GM10847 (cell line): ENCODE results near the gene PRR22.

Experiments
- POLR2A ChIP-seq: IDR thresholded peaks from 2 replicates; pipeline ENCODE4 v1.6.1; 2011; ENCODE audit not compliant: insufficient read length; ENCODE audit errors: extremely low read depth

PRR22 gene

GRCh38 chr19:5787409-5788182, 3.0 kb upstream of the PRR22 start:
- no peak for TF ChIP-seq POLR2A

DNA sequence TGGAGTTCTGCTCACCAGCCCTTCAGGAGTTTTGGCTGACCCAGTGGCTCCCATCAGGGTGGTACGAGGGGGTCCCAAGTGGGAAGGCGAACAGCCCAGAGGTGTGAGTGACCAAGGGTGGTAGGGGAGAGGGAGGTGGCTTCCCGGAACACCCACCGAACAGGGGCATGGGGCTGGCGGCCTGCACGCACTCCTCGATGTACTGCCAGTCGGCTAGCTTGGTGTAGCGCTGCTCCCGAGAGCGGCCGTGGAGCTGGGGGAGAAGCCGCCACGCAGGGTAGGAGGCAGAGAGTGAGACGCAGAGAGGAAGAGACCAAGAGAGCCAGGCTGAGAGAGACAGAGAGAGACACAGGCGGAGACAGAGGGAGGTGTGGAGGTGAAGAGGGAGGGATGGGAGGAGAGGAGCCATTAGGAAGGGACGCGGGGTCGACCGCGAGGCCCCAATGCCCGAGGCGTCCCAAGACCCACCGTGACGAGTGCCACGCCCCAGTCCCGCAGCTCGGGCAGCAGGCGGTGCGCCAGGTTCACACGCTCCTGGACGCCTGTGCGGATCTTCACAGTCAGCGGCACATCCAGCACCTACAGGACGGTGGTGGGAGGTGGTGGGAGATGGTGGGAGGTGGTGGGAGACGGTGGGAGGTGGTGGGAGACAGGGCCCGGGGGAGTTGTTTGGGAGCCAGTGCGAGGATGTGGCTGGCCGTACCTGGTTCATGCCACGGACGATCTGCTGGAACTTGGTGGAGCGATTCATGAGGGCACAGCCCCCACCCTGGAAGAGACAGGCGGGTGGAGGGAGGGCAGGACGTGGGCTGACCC, 2.3 kb upstream of the PRR22 start:
- no peak for TF ChIP-seq POLR2A

DNA sequence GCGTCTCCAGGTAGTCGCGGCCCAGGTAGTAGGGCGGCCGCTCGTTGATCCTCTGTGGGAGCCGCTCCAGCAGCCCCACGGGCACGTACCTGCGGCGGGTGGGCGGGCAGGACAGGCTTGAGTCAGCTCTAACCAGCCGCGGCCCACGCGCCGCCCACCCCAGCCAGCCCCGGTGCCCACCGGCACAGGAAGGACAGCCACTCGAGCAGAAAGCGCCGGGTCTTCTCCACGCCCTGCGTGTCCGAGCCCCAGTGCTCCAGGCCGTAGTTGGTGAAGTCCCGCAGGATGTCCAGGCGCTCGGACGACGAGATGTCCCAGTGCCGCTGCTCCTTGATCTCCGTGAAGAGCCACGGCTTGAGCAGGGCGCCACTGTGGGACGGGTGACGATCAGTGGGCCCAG, 877 bp upstream of the PRR22 start:
- no peak for TF ChIP-seq POLR2A

DNA sequence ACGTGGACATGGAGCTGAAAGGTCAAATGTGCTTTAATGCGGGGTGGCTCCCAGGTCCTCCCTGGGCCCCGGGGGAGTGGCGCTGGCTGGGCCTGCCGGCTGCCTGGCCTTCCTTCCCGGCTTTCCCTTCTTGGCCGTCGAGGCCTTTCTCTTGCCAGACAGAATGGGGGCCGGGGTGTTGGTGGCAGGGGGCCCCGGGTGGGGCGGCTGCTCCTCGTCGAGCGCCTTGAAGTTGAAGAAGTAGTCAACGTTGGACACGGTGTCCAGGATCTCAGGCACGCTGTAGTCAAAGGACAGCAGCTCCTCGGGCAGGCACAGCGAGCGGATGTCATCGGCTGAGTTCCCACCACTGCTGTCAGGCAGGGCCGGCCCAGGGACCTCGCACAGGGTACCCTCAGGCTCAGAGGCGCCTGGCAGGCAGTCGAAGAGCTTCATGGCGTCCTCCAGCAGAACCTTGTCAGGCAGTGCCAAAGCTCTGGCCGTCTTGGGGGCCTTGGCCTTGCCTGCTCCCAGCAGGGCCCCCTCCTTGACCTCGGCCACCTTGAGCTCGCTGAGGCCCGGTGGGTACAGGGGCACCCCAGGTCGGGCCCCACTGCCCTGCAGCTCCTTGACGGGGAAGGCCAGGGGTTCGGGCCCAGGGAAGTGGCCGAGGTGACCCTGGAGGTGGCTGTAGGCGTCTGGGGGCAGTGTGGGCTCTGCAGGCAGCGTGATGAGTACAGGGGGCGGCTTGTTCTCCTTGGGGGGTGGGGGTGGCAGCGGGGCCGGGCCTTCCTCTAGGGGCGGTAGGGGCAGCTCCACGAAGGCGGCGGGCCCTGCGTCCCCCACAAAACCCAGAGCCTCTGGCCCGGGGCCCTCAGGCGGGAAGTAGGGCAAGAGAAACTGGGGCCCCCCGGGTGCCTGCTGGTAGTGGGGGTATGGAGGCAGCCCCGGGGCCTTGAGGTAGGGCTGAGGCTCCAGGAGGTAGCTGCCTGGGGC, 1.3 kb downstream of the PRR22 start:
- no peak for TF ChIP-seq POLR2A

DNA sequence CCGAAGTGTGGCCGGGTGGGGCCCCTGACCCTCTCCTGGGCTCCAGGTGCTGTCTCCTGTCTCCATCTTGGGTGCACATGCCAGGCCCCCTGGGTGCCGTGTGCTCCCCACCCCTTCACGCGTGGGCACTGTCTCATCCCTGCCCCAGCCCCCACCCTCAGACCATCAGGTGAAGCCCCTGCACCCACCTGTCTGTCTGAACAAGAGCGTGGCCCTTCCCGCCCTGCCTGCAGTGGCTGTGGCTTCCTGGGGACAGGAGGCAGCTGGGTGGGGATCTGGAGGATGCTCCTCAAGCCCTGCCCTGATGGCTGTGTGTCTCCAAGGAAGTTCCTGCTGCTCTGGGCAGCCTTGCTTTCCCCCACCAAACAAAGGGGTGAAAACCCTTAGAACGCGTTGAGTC, 2.2 kb downstream of the PRR22 start:
- no peak for TF ChIP-seq POLR2A

DNA sequence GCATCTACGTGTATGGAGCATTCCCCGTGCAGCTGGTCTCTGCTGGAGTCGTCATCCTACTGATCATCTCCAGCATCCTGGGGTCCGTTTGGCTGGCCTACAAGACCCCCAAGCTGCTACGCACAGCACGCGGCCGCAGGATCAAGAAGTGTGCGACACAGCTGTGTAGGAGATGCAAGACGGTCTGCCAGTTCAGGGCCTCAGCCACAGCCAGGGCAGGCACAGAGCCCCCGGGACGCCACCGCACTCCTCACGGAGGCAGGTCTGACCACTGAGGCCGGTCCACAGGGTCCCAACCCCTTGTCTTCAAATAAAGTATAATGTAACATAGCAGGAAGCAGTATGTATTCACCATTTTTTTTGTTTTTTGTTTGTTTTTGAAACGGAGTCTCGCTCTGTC, 6.1 kb downstream of the PRR22 start:
- TF ChIP-seq POLR2A: no peak

DNA sequence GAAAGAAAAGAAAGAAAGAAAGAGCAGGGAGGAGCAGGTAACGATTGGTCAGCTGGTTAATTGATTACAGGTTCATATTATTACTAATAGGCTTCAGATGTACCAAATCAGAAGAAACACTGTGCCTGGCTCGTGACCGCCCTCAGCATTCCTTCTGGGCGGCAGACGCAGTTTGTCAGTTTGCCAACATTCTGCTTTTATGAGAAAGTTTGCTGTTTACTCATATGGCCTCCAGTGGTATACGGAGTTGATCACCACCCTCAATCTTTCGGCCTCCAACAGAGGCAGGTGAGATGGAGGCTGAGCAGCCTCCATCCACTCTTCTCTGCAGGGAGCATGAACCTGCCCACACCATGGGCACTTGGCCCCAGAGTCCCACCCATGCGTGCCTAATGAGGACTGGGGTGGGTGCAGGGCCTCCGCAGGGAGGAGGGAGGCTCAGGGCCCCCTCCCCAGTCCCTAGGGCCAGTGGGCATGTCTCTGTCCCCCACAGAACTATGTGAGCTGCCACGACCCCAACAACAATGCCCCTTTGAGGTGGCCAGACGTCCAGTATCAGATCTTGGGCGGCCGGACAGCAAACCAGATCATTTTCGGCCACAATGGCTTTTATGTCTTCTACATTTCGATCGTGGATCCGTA, 8.8 kb downstream of the PRR22 start:
- no peak for TF ChIP-seq POLR2A

DNA sequence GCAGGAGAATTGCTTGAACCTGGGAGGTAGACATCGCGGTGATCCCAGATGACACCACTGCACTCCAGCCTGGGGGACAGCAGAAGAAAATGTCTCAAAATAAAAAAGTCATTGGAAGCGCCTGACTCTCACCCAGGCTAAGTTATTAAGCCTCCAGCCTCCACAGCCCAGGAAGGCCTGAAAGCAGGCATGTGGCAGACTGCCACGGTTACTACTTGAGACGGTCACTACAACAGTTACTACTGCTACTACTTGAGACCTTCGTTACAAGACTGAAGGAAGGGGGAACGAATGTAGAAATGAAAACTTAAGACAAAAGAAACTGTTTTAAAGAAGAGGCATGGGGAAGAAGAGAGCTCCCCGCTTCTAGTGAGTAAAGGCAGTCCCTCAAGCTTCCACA, 9.6 kb downstream of the PRR22 start:
- TF ChIP-seq POLR2A: no peak

GRCh38 chr19:5773276-5773675, 11.3 kb downstream of the PRR22 start:
- no peak for TF ChIP-seq POLR2A

- no peak for TF ChIP-seq POLR2A
These were observed 12.1 kb downstream of the PRR22 start for GRCh38 chr19:5772416-5772815.

GRCh38 chr19:5767949-5768348, 16.6 kb downstream of the PRR22 start:
- no peak for TF ChIP-seq POLR2A

GRCh38 chr19:5765220-5765619, 19.3 kb downstream of the PRR22 start:
- TF ChIP-seq POLR2A: no peak

- no peak for TF ChIP-seq POLR2A
These were observed 21.8 kb downstream of the PRR22 start for GRCh38 chr19:5762608-5763217.

DNA sequence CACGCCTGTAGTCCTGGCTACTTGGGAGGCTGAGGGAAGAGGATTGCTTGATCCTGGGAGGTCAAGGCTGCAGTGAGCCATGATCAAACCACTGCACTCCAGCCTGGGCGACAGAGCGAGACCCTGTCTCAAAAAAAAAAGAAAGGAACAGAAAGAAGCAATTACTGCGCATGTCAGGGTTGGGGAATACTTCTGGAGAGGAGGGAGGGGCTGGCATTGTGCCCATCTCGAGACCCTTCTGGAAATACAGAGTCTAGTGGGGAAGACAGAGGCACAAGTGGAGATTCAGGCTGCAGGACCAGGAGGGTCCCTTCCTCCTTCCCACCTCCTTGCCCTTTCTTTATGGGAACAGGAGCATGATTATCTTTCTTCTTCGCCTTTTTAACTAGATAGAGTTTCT, 30.8 kb downstream of the PRR22 start:
- no peak for TF ChIP-seq POLR2A

- no peak for TF ChIP-seq POLR2A
These were observed 32.8 kb downstream of the PRR22 start for GRCh38 chr19:5751709-5752108.

- no peak for TF ChIP-seq POLR2A
These were observed 35.0 kb downstream of the PRR22 start for GRCh38 chr19:5749505-5749904.
